HG02610 (cell line): ENCODE data around the gene AGBL1.

Experiments
- ATAC-seq: cut with Tn5 transposase; IDR thresholded peaks from one replicate; pipeline ENCODE4 v1.9.1; 2021; ENCODE audit warnings: mild to moderate bottlenecking, moderate library complexity; ENCODE audit not compliant: unreplicated experiment

AGBL1 gene

GRCh38 chr15:86162641-86163040 is 83.0 kb downstream of the AGBL1 start:
- no peak for ATAC-seq

GRCh38 chr15:86163816-86164215 is 84.1 kb downstream of the AGBL1 start:
- ATAC-seq: no peak

DNA sequence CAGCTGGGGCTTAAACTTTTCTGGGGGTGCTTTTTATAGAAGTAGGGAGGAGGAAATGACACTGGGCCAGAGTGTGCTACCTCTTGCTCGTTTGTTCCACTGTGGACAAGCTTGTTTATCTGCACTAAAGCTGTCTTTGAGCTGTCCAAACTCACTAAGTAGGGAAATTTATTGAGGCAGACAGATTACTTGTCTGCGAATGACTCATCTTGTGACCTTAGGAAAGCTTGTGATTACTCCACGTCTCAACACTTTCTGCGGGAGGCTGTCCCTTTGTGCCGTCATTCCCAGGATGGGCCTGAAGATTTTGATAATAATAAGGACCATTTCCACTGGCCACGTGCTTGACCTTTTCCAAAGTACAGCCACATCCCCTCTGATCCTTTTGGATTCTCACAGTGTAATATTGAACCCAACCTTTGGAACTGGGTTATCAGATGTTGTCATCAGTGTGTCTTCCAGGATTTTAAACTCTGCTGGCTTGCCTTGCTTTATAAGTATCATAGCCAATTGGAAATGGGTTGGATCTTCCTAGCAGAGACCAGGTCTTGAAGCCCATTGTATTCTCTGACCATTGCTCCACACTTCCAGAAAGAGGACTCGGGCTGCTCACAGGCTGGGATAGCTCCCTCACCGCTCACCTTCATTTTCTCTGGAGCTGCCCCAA is 84.7 kb downstream of the AGBL1 start:
- ATAC-seq: no peak

DNA sequence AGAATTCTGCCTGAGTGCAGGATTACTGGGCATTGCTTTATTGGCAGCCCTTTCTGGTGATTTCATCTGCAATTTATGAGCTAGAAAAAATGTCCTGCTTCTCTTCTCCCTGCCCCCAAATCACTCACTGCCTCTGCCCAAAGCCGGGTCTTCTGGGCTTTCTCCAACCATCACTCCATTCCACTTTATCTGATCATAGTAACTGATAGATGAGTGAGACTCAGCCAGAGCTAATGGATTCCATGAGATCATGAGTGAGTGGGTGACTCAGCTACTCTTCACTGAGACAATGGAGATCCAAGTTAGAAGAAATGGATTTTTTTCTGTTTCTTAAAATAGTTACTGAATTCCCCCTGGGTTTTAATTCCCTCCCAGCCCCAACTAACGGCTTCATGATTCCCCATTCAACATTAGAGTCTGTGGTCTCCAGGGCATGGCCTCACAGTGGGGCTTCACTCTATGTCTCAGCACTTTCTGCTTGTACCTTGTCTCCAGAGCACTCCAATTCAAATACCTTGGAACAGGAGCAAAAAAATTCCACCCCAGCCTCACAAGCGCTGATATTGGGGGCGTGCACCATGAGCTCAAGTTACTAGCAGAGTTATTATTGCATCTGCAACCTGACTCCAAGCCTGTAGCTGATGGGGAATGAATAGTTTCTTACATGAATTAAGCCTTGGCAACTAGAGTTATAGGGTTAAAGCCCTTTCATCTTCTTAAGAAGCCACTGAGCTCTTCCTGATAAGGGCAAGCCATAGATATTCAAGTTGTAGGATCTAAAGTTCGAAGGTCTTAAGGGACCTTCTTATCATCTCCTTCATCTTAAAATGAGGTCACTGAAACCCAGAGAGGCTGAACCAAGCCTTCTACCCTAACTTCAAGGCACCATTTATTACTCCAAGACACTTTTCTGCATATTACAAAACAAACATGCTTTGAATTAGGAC is 85.9 kb downstream of the AGBL1 start:
- ATAC-seq: no peak

DNA sequence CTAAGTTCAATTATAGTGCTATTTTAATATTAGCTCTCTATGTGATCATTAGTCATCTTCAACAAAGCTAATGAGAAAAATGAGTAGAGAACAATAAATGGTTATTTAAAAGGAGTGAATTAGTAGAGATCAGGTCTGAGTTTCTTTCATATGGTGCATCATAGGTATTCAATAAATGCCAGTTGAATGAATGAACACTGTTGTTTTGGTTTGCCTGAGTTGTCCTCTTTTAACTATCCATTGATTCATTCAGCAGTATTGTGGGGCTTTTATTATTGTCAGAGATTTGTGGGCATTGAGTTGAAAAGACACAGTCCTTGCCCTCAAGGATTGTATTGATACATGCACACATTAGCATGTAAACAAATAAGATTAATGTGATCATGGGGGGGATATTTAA is 88.2 kb downstream of the AGBL1 start:
- ATAC-seq: no peak

DNA sequence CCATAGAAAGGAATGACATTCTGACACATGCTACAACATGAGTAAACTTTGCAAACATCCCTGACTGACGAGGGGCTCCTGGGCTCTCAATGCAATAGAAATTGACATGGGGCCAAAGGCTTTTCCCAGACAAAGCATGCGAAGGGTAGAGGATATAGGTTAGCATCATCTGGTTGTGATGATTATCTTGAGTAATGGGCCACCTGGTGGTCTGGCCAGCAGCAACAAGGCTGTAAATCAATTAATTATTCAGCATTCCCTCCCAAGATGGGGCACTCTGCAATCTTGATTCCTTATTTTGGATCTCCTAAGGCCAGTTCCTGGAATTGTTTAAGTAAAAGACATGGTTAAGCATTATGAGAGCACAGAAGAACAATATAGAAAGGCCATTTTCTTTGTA is 99.2 kb downstream of the AGBL1 start:
- ATAC-seq: no peak

GRCh38 chr15:86183596-86184491 is 104.2 kb downstream of the AGBL1 start:
- no peak for ATAC-seq

DNA sequence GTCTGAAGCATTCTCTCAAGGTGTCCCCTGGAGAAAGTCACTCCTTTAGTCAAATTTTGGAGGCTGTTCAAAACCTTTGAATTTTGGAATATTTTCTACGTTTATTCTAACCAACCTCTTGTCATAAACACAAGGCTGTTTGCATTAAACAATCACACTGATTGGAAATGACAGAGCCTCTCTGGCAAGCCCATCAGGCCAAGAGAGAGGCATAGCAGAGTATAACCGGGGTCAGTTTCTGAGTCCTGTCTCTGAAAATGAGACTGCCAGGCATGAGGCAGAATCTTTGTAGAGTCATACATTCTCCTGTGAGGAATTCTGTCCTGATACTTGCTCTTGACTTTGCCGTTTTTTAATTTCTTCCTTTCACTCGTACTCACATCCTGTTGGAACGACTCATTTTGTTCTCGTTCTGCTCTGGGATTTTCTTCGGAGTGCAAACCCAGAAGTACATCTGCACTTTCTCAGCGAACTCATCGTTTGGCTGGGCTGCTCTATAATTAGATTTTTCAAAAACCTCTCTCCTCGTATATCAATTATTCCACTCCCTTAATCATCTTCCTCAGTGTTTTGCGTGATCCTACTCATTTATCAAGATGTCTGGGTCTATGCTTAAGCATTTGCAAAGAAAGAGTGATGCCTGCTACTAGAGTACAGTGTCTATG is 114.2 kb downstream of the AGBL1 start:
- no peak for ATAC-seq

DNA sequence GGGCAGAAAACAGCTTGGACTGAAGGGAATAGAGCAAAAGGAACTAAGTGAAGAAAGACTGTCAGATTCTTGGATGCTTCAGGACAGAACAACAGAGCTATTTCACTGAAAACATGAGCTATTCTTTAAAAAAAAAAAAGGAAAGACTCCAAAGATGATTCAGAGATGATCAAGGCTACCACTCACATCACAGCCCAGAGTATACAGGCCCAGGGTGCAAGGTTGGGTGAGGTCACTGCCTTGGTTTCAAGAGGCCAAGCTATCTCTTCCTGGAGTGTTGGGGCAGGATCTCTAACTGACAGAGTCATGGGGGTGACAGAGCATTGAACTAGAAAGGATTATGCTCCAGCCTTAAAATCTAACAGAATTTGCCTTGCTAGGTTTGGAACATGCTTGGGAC is 118.1 kb downstream of the AGBL1 start:
- no peak for ATAC-seq

DNA sequence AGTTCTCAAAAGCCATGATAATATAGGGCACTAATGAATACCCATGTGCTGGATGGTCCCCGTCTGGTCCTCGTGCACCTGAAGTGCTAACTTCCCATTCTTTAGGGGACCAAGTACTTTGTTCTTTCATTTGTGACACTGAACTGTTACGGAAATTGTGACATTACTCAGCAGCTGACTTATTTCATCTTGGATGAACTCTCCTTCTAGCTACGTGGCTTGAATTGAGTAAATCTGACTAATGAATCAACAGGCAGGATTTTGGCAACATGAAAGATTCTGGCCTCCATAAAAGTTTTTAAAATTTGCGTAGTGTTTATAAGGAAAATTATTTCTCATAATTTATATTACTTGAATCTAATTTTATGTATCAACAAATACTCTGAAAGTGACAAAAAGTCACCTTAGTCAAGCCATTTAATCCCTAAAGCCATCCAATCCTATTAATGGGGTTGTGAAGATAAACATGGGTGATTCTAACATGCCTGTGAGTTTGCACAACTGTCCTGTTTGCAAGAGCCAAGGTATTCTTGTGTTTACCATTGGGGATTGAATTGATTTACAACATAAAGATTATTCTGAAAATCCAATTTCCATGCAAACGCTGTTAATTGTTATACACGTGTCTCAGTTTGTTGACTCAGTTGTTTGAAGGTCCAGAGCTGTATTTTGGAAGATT is 119.9 kb downstream of the AGBL1 start:
- ATAC-seq: no peak

GRCh38 chr15:86201313-86202008 is 121.8 kb downstream of the AGBL1 start:
- no peak for ATAC-seq

- no peak for ATAC-seq
Measured at GRCh38 chr15:86203462-86203861, 123.8 kb downstream of the AGBL1 start.

DNA sequence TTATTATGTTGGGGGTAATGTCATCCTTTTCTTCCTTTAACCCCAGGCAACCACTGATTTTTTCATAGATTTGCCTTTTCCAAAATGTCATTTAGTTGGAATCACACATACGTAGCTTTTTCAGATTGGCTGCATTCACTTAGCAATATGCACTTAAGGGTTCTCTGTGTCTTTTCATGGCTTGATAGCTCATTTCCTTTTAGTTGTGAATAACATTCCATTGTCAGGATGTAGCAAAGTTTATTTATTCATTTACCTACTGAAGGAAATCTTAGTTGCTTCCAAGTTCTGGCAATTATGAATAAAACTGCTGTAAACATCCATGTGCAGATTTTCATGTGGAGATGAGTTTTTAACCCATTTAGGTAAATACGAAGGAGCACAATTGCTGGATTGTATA is 125.4 kb downstream of the AGBL1 start:
- ATAC-seq: no peak

GRCh38 chr15:86213420-86213819 is 133.7 kb downstream of the AGBL1 start:
- ATAC-seq: no peak

DNA sequence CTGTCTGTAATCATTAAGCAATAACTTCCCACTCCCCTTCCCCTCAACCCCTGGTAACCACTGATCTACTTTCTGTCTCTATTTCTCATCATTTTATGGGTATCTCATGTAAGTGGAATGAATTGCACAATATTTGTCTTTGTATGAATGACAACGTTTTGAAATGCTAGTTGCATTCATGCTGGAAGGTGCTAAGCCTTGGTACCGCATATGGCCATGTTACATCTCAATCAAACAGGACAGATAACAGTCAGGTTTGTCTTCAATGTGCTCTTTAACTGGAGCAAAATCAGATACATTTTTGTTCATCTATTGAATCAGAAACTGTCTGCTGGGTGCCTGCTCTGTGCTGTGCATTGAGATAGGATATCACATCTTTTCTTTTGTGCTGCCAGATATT is 134.2 kb downstream of the AGBL1 start:
- no peak for ATAC-seq

DNA sequence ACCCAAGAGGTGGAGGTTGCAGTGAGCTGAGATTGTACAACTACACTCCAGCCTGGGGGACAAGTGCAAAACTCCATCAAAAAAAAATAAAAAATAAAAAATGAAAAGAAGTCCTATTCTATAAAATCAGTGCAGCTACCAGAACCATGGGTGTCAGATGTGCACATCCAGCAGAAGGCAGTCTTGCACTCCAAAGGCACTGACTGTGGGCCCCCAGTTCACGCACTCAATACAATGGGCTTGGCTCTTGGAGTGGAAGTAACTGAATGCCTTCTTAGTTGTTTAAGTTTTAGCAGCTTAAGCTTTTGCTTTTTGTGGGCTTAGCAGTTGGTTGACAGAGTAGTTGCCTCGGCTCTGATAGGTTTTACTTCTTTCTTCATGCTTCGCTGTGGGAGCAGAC is 141.4 kb downstream of the AGBL1 start:
- no peak for ATAC-seq

- ATAC-seq: no peak
Measured at GRCh38 chr15:86229306-86229705, 149.6 kb downstream of the AGBL1 start.

DNA sequence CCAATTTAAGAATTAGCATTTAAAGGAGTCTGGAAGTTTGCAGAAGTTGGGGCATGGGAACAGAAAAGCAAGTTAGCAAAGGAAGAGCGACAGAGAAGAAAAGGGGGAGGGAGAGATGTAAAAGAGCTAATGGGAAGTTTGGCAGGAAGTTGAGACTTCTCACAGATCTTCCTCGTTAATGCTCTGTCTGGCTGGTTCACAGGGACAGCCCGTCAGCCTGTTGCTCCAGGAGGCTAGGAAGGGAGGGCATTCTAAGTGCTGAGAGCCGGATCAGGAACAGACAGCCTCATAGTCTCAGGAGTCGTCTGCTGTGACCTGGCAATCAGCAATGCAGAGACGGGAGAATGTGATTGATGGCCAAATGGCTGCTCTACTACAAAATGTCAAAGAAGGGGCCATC is 150.3 kb downstream of the AGBL1 start:
- no peak for ATAC-seq

DNA sequence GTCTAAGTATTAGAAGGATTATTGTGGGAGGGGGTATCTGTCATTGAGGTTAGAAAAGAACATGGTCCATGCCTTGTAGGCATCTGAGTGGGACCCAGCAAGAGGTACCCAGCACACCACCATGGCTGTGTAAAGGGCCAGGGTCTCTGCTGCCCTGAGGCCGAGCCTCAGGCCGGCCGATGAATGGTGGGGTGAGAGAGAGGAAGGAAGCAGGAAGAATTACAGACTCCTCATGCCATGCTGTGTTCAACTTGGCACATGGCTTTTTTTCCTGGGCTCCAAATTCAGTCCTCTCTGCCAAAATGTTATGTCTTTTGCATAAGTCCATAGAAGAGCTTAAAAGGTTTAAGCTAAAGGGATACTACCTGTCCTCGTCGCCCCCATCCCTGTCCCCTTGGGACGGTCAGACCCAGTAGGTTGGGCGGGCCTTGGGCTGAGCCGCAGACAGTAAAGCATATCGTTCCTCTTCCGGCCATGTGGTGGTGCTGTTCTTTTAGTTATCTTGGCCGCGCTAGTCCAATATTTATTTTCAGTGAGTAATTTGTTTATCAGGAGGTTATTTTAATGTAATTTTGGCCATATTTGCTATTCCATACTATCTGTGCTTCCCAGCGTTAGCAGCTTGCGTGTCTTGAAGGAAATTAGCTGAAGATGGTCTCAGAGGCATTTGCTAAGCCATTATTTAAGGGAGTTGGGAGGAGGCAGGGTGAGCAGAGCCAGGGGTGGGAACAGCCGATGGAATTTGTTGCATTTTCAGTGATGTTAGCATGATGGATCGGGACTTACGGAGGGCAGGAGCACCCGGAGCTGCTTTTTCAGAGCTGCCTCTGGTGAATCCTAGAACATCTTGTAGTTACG is 152.4 kb downstream of the AGBL1 start:
- ATAC-seq: no peak
